Keratinocyte (primary cell): ENCODE data around the gene GCHFR.

Experiments used
- EZH2 ChIP-seq: IDR thresholded peaks from one replicate; pipeline ENCODE4 v1.6.1; 2012; ENCODE audit warnings: inconsistent platforms, mild to moderate bottlenecking, low read length, moderate library complexity
- TF ChIP-seq, protein P1 (sequence below), 3 experiments: IDR thresholded peaks in 1 of 3; conservative IDR thresholded peaks in 1 of 3; optimal IDR thresholded peaks in 1 of 3; 2 replicates in 2 of 3; 3 replicates in 1 of 3; pipeline versions ENCODE3 to v1.5.1; 2011; ENCODE audit warnings: low read length in 3 of 3, mild to moderate bottlenecking in 3 of 3, moderate library complexity in 2 of 3, control low read depth in 1 of 3, inconsistent platforms in 1 of 3; ENCODE audit not compliant: insufficient read depth in 2 of 3; ENCODE audit errors: extremely low read depth in 1 of 3

- TF ChIP-seq, protein P1, sequence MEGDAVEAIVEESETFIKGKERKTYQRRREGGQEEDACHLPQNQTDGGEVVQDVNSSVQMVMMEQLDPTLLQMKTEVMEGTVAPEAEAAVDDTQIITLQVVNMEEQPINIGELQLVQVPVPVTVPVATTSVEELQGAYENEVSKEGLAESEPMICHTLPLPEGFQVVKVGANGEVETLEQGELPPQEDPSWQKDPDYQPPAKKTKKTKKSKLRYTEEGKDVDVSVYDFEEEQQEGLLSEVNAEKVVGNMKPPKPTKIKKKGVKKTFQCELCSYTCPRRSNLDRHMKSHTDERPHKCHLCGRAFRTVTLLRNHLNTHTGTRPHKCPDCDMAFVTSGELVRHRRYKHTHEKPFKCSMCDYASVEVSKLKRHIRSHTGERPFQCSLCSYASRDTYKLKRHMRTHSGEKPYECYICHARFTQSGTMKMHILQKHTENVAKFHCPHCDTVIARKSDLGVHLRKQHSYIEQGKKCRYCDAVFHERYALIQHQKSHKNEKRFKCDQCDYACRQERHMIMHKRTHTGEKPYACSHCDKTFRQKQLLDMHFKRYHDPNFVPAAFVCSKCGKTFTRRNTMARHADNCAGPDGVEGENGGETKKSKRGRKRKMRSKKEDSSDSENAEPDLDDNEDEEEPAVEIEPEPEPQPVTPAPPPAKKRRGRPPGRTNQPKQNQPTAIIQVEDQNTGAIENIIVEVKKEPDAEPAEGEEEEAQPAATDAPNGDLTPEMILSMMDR (optimal IDR thresholded peaks at IDR 0.05 in 1 of 3, IDR thresholded peaks at IDR 0.05 in 1 of 3, conservative IDR thresholded peaks at IDR 0.05 in 1 of 3; ENCODE audit: extremely low read depth in 1 of 3, insufficient read depth in 2 of 3, low read length in 3 of 3): no peak
- no peak for TF ChIP-seq EZH2
Observed at GRCh38 chr15:40803688-40804087, 39.8 kb downstream of the GCHFR start.
